HG03571 (cell line): Measurements from ENCODE around the gene NRK.
"Not testable (repeated sequence)": the region's sequence is repeated elsewhere in the genome, so short reads cannot be mapped to it uniquely, and the experiment has no call there.

Experiments used
- ATAC-seq: cut with Tn5 transposase; IDR thresholded peaks from one replicate; pipeline ENCODE4 v1.9.1; 2021; ENCODE audit not compliant: unreplicated experiment

NRK gene, protein sequence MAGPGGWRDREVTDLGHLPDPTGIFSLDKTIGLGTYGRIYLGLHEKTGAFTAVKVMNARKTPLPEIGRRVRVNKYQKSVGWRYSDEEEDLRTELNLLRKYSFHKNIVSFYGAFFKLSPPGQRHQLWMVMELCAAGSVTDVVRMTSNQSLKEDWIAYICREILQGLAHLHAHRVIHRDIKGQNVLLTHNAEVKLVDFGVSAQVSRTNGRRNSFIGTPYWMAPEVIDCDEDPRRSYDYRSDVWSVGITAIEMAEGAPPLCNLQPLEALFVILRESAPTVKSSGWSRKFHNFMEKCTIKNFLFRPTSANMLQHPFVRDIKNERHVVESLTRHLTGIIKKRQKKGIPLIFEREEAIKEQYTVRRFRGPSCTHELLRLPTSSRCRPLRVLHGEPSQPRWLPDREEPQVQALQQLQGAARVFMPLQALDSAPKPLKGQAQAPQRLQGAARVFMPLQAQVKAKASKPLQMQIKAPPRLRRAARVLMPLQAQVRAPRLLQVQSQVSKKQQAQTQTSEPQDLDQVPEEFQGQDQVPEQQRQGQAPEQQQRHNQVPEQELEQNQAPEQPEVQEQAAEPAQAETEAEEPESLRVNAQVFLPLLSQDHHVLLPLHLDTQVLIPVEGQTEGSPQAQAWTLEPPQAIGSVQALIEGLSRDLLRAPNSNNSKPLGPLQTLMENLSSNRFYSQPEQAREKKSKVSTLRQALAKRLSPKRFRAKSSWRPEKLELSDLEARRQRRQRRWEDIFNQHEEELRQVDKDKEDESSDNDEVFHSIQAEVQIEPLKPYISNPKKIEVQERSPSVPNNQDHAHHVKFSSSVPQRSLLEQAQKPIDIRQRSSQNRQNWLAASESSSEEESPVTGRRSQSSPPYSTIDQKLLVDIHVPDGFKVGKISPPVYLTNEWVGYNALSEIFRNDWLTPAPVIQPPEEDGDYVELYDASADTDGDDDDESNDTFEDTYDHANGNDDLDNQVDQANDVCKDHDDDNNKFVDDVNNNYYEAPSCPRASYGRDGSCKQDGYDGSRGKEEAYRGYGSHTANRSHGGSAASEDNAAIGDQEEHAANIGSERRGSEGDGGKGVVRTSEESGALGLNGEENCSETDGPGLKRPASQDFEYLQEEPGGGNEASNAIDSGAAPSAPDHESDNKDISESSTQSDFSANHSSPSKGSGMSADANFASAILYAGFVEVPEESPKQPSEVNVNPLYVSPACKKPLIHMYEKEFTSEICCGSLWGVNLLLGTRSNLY (N-terminal part only)

DNA sequence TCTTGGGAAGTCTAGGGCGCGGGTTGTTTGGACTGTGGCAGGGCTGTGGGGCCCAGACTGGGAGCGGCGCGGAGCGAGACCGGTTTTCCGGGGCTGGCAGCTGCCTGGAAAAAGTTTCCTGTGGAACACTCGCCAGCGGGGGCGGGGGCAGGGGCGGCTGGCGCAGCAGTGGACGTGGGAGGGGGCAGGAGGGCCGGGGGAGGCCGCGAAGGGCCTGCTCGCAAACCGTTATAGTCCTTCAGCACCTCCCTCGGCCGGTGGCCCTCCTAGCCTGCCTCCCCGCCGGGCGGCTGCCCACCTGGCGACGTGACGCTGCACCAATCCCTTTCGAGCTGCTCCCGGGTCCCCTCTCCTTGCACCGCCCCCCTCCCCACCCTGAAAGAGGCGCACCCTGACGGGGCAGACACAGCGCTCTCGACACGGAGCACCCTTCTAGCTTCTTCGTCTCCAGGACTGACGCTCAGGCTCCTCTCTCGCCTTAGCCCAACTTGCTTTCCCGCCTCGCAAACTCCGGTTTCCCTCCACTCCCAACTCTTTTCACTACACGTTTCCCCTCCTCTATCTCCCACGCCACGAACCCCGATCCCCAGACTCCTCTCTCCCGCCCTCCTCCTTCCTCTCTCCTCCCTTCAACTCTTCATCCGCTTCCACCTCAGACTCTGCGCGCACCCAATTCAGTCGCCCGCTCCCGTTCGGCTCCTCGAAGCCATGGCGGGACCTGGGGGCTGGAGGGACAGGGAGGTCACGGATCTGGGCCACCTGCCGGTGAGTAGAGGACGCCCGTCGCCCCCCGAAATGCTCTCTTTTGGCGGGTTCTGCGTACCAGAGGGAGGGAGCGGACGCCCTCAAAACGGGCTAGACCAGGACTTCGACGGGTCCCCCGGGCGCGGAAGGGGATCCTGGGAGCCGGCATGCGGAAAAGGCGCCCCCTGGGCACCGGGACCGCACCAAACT, at the start of gene NRK:
TSS of gene NRK (plus strand) at position 402 of the 954 bp plus-strand sequence. CDS start at position 709, 307 bp downstream.
- no peak for ATAC-seq

DNA sequence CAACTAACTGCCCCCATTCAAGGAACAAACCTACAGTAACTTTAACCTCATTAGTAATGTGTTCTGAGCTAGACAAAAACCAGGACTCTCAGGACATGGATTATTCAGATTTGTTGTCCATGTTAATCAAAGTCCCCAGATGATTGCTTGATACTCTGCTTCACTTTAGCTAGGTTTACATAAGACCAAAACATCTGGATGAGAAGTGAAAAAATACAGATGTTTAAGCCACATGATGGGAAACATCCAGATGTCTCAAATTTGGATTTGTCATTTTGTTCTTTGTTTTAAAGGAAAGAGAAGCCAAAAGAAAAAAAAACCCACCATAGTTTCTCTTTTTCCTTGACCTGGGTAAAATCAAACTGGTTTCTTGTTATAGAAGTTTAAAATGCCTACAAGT, 48.5 kb upstream of the NRK start:
- ATAC-seq: no peak

DNA sequence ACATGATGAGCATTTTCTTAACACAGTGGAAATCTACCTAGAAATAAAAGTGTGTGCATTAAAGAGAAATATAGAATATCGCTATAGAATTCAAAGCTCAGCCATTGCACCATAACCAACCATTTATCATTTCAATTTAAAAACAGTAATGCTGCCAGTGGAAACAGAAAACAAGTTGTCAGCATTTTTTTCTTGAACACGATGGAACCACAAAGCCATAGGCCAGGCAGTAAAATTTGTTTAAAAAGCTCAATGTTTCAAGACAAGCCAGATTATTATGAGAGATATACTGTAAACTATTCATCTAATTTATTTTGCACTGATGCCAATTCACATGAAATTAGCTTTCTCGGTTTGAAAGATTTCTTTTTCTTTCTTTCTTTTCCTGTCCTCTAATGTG, 46.7 kb upstream of the NRK start:
- no peak for ATAC-seq

DNA sequence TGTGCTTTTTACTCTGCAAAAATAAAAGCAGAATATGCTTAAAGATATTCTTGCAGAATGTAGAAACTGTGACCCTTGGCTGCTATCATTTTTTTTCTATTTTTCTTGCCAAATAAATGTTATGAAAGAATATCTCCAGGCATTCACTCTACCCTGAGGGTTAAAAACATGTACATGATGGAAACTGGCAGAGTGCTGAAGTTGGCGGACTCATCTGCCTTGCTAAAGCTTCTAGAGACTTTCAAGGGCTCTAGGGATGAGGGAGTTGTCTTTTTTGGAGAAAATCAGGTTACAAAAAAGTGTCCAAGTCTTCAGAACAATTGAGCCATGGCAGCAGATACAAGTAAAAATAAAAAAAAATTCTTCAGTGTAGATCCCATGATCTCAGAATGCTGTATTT, 40.5 kb upstream of the NRK start:
- no peak for ATAC-seq

DNA sequence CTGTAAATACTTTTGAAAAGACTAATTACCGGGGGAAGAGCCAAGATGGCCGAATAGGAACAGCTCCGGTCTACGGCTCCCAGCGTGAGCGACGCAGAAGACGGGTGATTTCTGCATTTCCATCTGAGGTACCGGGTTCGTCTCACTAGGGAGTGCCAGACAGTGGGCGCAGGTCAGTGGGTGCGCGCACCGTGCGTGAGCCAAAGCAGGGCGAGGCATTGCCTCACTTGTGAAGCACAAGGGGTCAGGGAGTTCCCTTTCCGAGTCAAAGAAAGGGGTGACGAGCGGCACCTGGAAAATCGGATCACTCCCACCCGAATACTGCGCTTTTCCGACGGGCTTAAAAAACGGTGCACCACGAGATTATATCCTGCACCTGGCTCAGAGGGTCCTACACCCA, 25.5 kb upstream of the NRK start:
- not testable (repeated sequence) for ATAC-seq

DNA sequence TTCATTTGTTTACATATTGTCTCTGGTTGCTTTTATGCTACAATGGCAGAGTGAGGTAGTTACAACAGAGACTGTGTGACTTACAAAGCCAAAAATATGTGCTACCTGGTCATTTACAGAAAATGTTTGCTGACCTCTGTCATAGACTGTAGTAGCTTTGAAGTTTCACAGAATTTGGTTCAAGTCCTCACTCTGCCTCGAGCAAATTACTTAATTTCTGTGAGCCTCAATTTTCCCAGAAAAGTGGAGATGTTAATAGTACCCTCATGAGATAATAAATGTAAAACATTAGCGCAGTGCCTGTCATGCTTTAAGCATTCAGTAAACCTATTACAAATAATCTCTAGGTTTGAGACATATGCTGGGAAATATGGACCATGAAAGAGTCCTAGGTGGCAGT, 18.4 kb upstream of the NRK start:
- no peak for ATAC-seq

DNA sequence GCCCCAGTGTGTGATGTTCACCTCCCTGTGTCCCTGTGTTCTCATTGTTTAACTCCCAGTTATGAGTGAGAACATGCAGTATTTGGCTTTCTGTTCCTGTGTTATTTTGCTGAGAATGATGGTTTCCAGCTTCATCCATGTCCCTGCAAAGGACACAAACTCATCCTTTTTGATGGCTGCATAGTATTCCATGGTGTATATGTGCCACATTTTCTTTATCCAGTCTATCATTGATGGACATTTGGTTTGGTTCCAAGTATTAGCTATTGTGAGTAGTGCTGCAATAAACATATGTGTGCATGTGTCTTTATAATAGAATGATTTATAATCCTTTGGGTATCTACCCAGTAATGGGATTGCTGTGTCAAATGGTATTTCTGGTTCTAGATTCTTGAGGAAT, 16.7 kb upstream of the NRK start:
- not testable (repeated sequence) for ATAC-seq

DNA sequence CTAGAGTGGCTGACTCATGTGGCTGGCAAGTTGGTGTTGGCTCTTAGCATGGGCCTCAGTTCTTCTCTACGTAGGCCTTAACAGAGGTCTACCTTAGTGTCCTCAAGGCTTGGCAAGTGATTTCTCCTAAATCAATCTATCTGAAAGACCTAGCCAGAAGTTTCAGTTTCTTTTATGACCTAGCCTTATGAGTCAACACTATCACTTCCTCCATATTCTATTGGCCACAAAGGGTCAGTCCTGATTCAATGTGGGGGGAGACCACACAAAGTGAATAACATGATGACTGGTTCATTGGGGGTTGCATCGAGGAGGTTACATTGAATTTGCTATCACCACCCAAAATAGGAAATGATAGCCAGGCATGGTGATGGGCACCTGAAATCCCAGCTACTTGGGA, 5.8 kb upstream of the NRK start:
- ATAC-seq: no peak

DNA sequence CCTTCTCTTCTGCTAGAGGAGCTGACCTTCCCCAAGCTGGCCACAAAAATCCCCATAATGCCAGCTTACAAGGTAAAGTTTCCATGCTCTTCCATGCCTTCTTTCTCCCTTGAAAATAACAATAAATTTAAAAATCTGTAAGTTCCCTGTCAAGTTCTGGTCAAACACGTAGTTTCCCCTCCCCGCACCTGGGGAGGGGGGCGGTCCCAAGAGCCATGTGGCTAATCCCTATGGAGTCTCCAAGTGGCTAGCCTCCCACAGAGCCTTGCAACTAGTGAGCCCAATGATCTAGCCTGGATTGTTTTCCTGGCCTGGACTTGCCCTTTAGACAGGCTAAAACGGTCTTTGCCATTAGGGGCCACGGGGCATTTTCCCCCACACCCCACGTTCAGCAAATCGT, 2.1 kb upstream of the NRK start:
- ATAC-seq: no peak

DNA sequence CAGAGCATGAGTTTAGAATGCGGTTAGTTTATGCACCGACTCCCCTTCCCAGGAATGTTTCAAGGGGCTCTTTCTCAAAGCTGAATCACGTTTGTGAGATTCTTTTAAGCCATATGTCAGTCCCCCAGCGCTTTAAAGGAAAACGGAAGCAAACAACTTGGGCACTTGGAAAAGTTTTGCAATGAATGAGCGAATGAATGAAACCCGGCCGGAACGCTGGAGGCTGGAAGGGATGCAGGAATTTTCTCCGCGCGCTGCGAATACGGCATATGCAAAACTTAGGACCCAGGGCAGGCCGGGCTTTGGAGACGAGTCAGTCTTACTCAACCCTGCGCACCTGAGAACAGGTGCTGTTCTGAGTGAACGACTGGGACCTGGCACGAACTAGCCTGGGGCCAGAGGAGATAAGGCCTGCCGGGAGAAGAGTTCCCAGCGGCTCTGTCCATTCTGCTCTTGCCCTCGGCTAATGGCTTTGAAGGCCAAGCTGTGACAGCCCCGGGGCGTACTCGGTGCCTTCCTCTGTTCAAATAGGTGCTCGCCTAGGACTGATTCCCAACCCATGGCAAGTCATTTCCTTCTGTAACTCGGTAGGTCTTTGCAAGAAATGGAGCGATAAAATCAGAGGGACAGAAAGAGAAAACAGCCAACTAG, 743 bp upstream of the NRK start:
- ATAC-seq: no peak

DNA sequence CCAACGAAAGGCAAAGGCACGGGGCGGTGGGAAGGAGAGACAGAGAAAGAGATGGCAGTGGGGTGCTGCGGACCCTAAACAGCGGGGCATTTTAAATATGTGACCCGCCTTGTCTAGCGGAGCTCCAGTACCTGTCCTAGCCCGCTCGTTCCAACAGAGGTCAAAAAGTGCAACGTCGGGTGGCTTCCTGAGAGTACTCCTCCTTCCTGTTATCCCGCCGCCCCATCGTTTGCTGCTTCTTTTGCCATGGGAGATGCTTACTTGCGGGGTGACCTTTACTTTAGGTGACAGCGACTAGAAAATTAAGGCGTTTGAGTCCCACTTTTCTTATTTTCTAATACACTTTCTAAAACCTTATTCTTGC, 735 bp downstream of the NRK start:
- no peak for ATAC-seq

DNA sequence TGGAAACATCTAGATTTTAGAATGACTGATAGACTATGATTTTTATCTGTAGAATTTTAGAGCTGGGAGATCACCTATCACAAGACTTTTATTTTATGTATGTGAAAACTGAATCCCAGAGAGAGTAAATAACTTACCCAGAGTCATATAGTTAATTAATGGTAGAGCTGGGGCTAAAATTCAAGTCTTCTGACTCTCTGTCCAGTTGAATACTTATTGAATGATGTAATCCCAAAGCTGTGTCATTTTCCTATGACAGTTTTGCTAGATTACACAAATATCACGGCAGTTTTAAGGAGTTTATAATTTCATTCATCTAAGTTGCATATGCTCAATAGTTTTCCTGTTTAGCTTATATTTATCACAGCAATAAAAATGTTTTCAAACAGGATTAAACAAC, 6.7 kb downstream of the NRK start:
- ATAC-seq: no peak

DNA sequence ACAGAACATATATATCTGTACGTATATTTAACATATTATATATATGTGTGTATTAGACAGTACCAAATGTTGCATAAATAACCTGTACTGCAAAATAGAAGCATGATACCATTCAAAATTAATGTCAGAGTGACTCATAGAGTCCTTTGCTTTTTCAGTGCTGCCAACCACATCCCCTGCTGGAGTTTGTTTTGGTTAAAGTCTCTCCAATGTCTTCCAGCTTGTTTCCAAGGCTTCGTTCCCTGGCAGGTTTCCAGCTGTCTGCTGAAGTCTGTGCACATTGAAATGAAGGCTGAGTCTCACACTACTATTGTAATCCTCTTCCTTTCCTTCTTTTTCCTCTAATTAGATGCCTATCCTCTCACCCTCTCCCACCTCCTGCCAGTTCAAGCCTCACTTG, 14.9 kb downstream of the NRK start:
- ATAC-seq: no peak

DNA sequence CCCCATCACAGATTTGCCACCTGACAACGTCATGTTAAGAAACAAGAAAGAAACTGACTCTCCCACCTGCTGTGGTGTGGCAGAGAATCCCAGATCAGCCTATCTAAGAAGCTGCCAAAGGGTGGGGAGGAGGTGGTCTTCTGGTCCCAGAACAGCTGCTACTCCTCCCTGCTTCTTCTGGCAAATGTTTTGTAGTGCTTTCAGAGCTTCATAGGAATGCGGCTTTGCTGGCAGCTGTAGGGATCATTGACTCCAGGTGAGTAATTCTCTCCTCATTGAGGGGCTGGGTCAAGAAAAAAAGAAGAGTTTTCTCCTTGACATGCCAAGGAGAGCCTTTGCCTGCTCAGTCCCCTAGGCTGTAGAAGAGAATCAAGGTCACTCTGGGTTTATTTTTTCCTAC, 23.3 kb downstream of the NRK start:
- ATAC-seq: no peak

DNA sequence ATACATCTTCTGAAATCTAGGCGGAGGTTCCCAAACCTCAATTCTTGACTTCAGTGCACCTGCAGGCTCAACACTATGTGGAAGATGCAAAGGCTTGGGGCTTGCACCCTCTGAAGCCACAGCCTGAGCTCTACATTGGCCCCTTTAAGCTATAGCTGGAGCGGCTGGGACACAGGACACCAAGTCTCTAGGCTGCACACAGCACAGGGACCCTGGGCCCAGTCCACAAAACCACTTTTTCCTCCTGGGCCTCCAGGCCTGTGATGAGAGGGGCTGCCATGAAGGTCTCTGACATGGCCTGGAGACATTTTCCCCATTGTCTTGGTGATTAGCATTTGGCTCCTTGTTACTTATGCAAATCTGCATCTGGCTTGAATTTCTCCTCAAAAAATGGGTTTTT, 27.8 kb downstream of the NRK start:
- not testable (repeated sequence) for ATAC-seq

DNA sequence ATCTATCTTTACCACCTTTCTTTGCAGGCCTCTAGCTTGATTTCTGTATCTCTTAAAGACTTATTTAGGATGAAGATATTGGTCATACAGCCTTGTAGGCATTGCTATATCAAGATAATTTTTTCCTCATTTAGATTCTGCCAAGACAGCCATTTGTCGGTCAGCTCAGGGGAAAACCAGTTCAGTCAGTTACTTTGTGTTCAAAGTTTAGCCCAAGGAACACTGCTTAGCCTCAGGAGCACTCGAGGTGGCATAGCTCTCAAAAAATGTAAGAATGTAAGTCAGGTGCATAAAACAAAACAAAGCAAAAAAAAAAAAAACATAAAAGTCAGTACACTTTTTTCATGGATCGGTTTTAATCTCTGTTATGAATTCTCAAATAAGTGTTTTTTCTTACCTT, 43.4 kb downstream of the NRK start:
- no peak for ATAC-seq

DNA sequence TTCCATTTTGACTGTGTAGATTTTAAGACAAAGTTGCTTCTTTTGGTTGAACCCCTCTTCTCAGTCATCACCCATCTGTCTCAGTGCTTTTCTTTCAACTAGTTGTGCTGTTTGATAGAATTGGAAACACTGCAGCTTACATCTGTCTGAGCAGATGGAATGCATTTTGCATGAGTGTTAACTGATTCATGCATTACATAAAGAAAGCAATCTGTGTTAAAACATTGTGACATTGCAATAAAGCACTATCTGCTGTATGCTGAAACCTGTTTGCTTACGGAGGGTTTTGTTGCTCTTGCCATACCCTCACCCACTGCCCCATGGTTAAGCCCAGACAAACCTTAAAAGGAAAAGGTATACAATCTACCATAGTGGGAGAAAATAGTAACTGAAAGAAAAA, 47.4 kb downstream of the NRK start:
- no peak for ATAC-seq

DNA sequence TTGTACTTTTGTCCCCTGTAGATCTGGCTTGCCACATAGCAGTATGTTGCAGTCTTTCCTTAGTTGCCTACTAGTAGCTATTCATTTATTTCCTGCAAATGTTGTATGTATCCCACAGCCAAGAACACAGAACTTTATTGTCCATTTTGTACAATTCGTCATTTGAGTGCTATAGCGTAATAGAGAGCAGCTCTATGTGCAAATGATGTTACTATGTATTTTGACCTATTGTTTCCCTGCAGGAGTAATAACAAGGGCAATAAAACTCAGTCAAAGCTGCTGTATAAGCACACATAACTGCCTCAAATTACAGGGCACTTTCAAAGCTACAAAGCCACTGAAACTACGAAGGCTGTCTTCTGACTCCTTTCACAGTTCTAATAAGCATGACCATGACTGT, 48.1 kb downstream of the NRK start:
- ATAC-seq: no peak

DNA sequence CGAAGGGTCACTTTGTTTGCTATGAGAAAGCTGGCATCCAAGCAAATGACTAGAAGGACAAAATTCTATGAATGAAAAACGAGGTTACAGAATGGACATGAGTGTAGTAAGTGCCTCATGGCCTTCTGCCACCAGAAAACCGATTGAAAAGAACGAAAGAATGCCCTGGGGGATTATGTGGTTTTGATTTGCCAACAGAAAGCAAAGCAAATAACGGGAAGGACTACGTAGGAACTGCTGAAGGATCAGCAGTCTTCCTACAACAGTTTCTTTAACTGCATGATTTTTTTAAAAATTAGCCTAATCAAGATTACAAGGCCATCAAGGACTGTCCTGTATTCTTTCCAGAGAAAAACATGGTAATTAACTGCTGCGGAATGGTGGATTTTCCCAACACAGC, 50.6 kb downstream of the NRK start:
- ATAC-seq: no peak

DNA sequence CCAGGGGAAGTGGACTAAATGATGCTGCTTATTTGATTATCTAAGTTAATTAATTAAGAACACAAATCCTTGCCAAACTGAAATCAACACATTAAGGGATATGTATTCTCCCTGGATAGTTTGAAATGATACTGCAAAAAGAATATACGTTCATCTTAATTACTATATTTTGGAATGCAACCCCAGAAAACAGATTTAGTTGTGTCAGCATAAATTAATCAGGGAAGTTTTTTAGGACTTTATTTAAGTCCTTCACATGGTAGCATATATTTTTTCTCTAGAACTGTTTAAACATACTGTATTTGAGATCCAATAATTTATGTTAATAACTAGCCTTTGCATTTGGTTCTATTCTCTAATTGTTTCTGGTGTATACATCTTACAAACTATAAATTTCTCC, 52.5 kb downstream of the NRK start:
- ATAC-seq: no peak
